OCI-LY1 (cell line): ENCODE measurements around the gene NEMP1.
A peak's percentile ranks its signal among the peaks of the same experiment; 100 is the strongest.

Experiments used
- H2AFZ ChIP-seq: fragments of 200-600 bp; sonication (generic), shearing (Covaris generic); 2 replicates; pipeline ENCODE4 v1.6.0; 2014; ENCODE audit warnings: antibody characterized with exemption, mild to moderate bottlenecking, low read length
- H3F3A ChIP-seq: fragments of 200-600 bp; sonication (generic), shearing (Covaris generic); 2 replicates; pipeline ENCODE4 v1.6.0; 2014; ENCODE audit warnings: mild to moderate bottlenecking, antibody characterized with exemption, low read length, moderate library complexity; ENCODE audit not compliant: insufficient read depth
- H3K27ac ChIP-seq: fragments of 200-600 bp; sonication (generic); 2 replicates; pipeline ENCODE4 v1.5.1; 2014; ENCODE audit warnings: low read length, mixed run types, mild to moderate bottlenecking, low read depth; ENCODE audit not compliant: poor library complexity, severe bottlenecking
- H3K27me3 ChIP-seq: fragments of 200-600 bp; sonication (generic); 2 replicates; pipeline ENCODE4 v1.6.0; 2014; ENCODE audit warnings: antibody characterized with exemption, mild to moderate bottlenecking, low read length, moderate library complexity; ENCODE audit not compliant: insufficient read depth
- H3K36me3 ChIP-seq: fragments of 200-600 bp; sonication (generic); 2 replicates; pipeline ENCODE4 v1.6.1; 2014; ENCODE audit warnings: mild to moderate bottlenecking, antibody characterized with exemption, low read length, moderate library complexity, mixed read lengths; ENCODE audit not compliant: insufficient read depth
- H3K4me1 ChIP-seq: fragments of 200-600 bp; sonication (generic); 2 replicates; pipeline ENCODE4 v1.5.1; 2014; ENCODE audit warnings: mild to moderate bottlenecking, low read length, moderate library complexity; ENCODE audit not compliant: insufficient read depth, severe bottlenecking
- H3K4me2 ChIP-seq: fragments of 200-600 bp; sonication (generic), shearing (Covaris generic); 2 replicates; pipeline ENCODE4 v1.6.1; 2014; ENCODE audit warnings: low read length
- H3K4me3 ChIP-seq: fragments of 200-600 bp; sonication (generic); 2 replicates; pipeline ENCODE4 v1.5.1; 2014; ENCODE audit warnings: low read length, low read depth, mild to moderate bottlenecking, mixed read lengths; ENCODE audit not compliant: poor library complexity, severe bottlenecking
- H3K79me2 ChIP-seq: fragments of 200-600 bp; shearing (Covaris generic); 2 replicates; pipeline ENCODE4 v1.6.1; 2016; ENCODE audit warnings: mixed run types, low read length, mixed read lengths; ENCODE audit not compliant: insufficient read depth
- H3K9ac ChIP-seq: fragments of 200-600 bp; sonication (generic), shearing (Covaris generic); 2 replicates; pipeline ENCODE4 v1.6.1; 2014; ENCODE audit warnings: mild to moderate bottlenecking, low read length, mixed read lengths
- H3K9me2 ChIP-seq: fragments of 200-600 bp; sonication (generic), shearing (Covaris generic); 2 replicates; pipeline ENCODE4 v1.6.1; 2014; ENCODE audit warnings: low read depth, mild to moderate bottlenecking, low read length, mixed read lengths
- H3K9me3 ChIP-seq: fragments of 200-600 bp; shearing (Covaris generic); 2 replicates; pipeline ENCODE4 v1.6.1; 2014; ENCODE audit warnings: low read length, mixed read lengths
- H4K20me1 ChIP-seq: fragments of 200-600 bp; sonication (generic), shearing (Covaris generic); 2 replicates; pipeline ENCODE4 v1.6.0; 2016; ENCODE audit warnings: mild to moderate bottlenecking, low read length; ENCODE audit not compliant: insufficient read depth
- EZH2 ChIP-seq: fragments of 200-600 bp; sonication (generic), shearing (Covaris generic); IDR thresholded peaks from 2 replicates; pipeline ENCODE4 v1.8.0; 2017; ENCODE audit warnings: borderline replicate concordance, mixed run types, mild to moderate bottlenecking, antibody characterized with exemption, low read length, moderate library complexity, mixed read lengths
- TF ChIP-seq, protein P1 (sequence below): fragments of 200-600 bp; sonication (generic), shearing (Covaris generic); IDR thresholded peaks from 2 replicates; pipeline ENCODE4 v1.5.1; 2017; ENCODE audit warnings: mild to moderate bottlenecking, antibody characterized with exemption, low read length, moderate library complexity, mixed read lengths

NEMP1 gene

GRCh38 chr12:57090924-57091637 is 12.5 kb upstream of the NEMP1 start:
- Histone ChIP-seq H3K79me2 (no peaks in the 10 kb centered on the region), H3K9me2 (no peaks in the 10 kb centered on the region), H3K4me1 (peaks cover 42% of the 10 kb centered on the region), H3K27me3 (no peaks in the 10 kb centered on the region), H3K4me2 (no peak overlapping the region), H3F3A (peaks cover 6% of the 10 kb centered on the region; the same call in 1 of the 2 replicates), H3K36me3 (peaks cover 15% of the 10 kb centered on the region; the same call in 1 of the 2 replicates), H4K20me1 (no peaks in the 10 kb centered on the region), H3K9me3 (no peaks in the 10 kb centered on the region), H3K27ac (no peak overlapping the region), H3K4me3 (no peak overlapping the region), H2AFZ (no peak overlapping the region), H3K9ac (no peak overlapping the region)
- TF ChIP-seq, protein P1, sequence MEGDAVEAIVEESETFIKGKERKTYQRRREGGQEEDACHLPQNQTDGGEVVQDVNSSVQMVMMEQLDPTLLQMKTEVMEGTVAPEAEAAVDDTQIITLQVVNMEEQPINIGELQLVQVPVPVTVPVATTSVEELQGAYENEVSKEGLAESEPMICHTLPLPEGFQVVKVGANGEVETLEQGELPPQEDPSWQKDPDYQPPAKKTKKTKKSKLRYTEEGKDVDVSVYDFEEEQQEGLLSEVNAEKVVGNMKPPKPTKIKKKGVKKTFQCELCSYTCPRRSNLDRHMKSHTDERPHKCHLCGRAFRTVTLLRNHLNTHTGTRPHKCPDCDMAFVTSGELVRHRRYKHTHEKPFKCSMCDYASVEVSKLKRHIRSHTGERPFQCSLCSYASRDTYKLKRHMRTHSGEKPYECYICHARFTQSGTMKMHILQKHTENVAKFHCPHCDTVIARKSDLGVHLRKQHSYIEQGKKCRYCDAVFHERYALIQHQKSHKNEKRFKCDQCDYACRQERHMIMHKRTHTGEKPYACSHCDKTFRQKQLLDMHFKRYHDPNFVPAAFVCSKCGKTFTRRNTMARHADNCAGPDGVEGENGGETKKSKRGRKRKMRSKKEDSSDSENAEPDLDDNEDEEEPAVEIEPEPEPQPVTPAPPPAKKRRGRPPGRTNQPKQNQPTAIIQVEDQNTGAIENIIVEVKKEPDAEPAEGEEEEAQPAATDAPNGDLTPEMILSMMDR: no peak
- TF ChIP-seq EZH2: no peak

- Histone ChIP-seq H2AFZ (no peak overlapping the region), H3F3A (peaks cover 6% of the 10 kb centered on the region; the same call in 1 of the 2 replicates), H3K4me3 (no peak overlapping the region), H3K27me3 (no peaks in the 10 kb centered on the region), H3K79me2 (no peaks in the 10 kb centered on the region), H3K4me1 (peaks cover 47% of the 10 kb centered on the region), H3K9ac (no peak overlapping the region), H3K36me3 (peaks cover 9% of the 10 kb centered on the region; the same call in 1 of the 2 replicates), H3K27ac (no peak overlapping the region), H3K9me2 (no peaks in the 10 kb centered on the region), H3K9me3 (no peaks in the 10 kb centered on the region), H3K4me2 (no peak overlapping the region), H4K20me1 (no peaks in the 10 kb centered on the region)
- TF ChIP-seq, protein P1: no peak
- no peak for TF ChIP-seq EZH2
Measured at GRCh38 chr12:57090490-57090889, 11.9 kb upstream of the NEMP1 start.

- Histone ChIP-seq H3K27ac (no peak overlapping the region), H3K4me2 (peak overlapping the region; percentile 72), H3F3A (peaks cover 6% of the 10 kb centered on the region; the same call in 1 of the 2 replicates), H4K20me1 (no peaks in the 10 kb centered on the region), H3K9me2 (no peaks in the 10 kb centered on the region), H3K4me3 (peak overlapping the region; percentile 60), H3K9ac (peak overlapping the region; percentile 51), H3K9me3 (no peaks in the 10 kb centered on the region), H2AFZ (no peak overlapping the region), H3K36me3 (no peaks in the 10 kb centered on the region), H3K79me2 (no peaks in the 10 kb centered on the region), H3K4me1 (peaks cover 47% of the 10 kb centered on the region), H3K27me3 (no peaks in the 10 kb centered on the region)
- no peak for TF ChIP-seq EZH2
- TF ChIP-seq, protein P1: no peak
Measured at GRCh38 chr12:57089271-57090245, 11.0 kb upstream of the NEMP1 start.
